Endothelial cell of umbilical vein (primary cell): ENCODE measurements around the gene ATP6V0D1. TPM values are rescaled to one million over a fixed set of nuclear protein-coding genes. Genes with fewer than 3 reads are reported as not detected.
A peak's percentile ranks its signal among the peaks of the same experiment; 100 is the strongest.
"Not testable (repeated sequence)": the region's sequence is repeated elsewhere in the genome, so short reads cannot be mapped to it uniquely, and the experiment has no call there.

Experiments
- BruUV-seq: library from RNA; stranded (reverse); fragments of 400-500 nt; replicated peaks from 2 replicates; lab custom pipeline; 2021; lab: Mats Ljungman, UMichigan
- CTCF ChIA-PET: fragments of 300-600, 350-600 bp; sonication (Branson Sonifier 250); formaldehyde crosslinking; loops from one replicate; lab custom pipeline; 2021; ENCODE audit warnings: antibody characterized with exemption, inconsistent platforms; lab: Charles Lee
- POLR2A ChIA-PET: fragments of 300-600, 350-600 bp; sonication (Branson Sonifier 250); formaldehyde crosslinking; loops from one replicate; lab custom pipeline; 2021; ENCODE audit warnings: antibody characterized with exemption, inconsistent platforms; lab: Charles Lee
- DNase-seq: peaks from one replicate; pipeline ENCODE4 v3.0.0-alpha.2; 2011; ENCODE audit warnings: low read depth, low spot score
- FAIRE-seq: peaks from 2 replicates; lab custom pipeline; 2011; peaks lifted over from hg19 to GRCh38; lab: Jason Lieb, UNC
- H2AFZ ChIP-seq: 2 replicates; pipeline ENCODE4 v1.6.0; 2012; ENCODE audit warnings: low read depth, low read length, control low read depth, inconsistent platforms
- H3K27ac ChIP-seq: 2 replicates; pipeline ENCODE4 v1.5.1; 2011; ENCODE audit warnings: low read depth, mild to moderate bottlenecking, control low read depth, low read length, moderate library complexity; ENCODE audit not compliant: insufficient read depth
- H3K27me3 ChIP-seq, 2 experiments: 2 replicates each; pipeline versions ENCODE4 v1.6.0 to v1.6.1; 2011; ENCODE audit warnings: low read length in 2 of 2, mixed read lengths in 1 of 2; ENCODE audit not compliant: control insufficient read depth in 2 of 2, insufficient read depth in 2 of 2
- H3K36me3 ChIP-seq, 2 experiments: 2 replicates in 1 of 2; 3 replicates in 1 of 2; pipeline ENCODE4 v1.5.1; 2011; ENCODE audit warnings: low read length in 2 of 2, mild to moderate bottlenecking in 1 of 2, moderate library complexity in 1 of 2; ENCODE audit not compliant: control insufficient read depth in 2 of 2, insufficient read depth in 2 of 2; ENCODE audit errors: extremely low read depth in 1 of 2
- H3K4me1 ChIP-seq: 3 replicates; pipeline ENCODE4 v1.5.1; 2011; ENCODE audit warnings: mild to moderate bottlenecking, low read length; ENCODE audit not compliant: control insufficient read depth, insufficient read depth; ENCODE audit errors: extremely low read depth
- H3K4me2 ChIP-seq: 2 replicates; pipeline ENCODE4 v1.6.1; 2011; ENCODE audit warnings: low read length, control low read depth, mixed read lengths; ENCODE audit not compliant: insufficient read depth
- H3K4me3 ChIP-seq, 3 experiments: fragments of 200-600 bp in 1 of 3; sonication (generic), shearing (Covaris generic) in 1 of 3; replicated peaks in 1 of 3; 2 replicates each; pipeline ENCODE4 v1.5.1; 2011 to 2016; ENCODE audit warnings: control low read depth in 3 of 3, low read length in 3 of 3, mild to moderate bottlenecking in 2 of 3, inconsistent platforms in 1 of 3, low read depth in 1 of 3, moderate library complexity in 1 of 3; ENCODE audit not compliant: insufficient read depth in 1 of 3
- H3K79me2 ChIP-seq: 2 replicates; pipeline ENCODE4 v1.6.0; 2012; ENCODE audit warnings: low read length, inconsistent platforms; ENCODE audit not compliant: control insufficient read depth, insufficient read depth
- H3K9ac ChIP-seq: replicated peaks from 2 replicates; pipeline ENCODE3; 2011; ENCODE audit warnings: low read length, control low read depth; ENCODE audit not compliant: insufficient read depth; ENCODE audit errors: extremely low read depth
- H3K9me1 ChIP-seq: replicated peaks from 3 replicates; pipeline ENCODE4 v1.6.0; 2011; ENCODE audit warnings: mild to moderate bottlenecking, low read length; ENCODE audit not compliant: control insufficient read depth, insufficient read depth; ENCODE audit errors: extremely low read depth
- H3K9me3 ChIP-seq: replicated peaks from 2 replicates; pipeline ENCODE4 v1.5.1; 2012; ENCODE audit warnings: low read length, inconsistent platforms; ENCODE audit not compliant: control insufficient read depth, insufficient read depth
- H4K20me1 ChIP-seq: replicated peaks from 2 replicates; pipeline ENCODE3; 2011; ENCODE audit warnings: mild to moderate bottlenecking, low read length; ENCODE audit not compliant: control insufficient read depth, insufficient read depth; ENCODE audit errors: extremely low read depth
- CTCF ChIP-seq, 2 donors: IDR thresholded peaks; 1 replicate in 1 of 2; 2 replicates in 1 of 2; pipeline ENCODE4 v1.5.1; 2011; ENCODE audit warnings: low read length in 2 of 2, mild to moderate bottlenecking in 2 of 2, moderate library complexity in 2 of 2, control low read depth in 1 of 2, inconsistent platforms in 1 of 2, low read depth in 1 of 2; ENCODE audit not compliant: insufficient read depth in 1 of 2; ENCODE audit errors: extremely low read depth in 1 of 2
- EZH2 ChIP-seq: IDR thresholded peaks from 2 replicates; pipeline ENCODE4 v1.6.1; 2012; ENCODE audit warnings: borderline replicate concordance, low read depth, mild to moderate bottlenecking, moderate library complexity, low read length, inconsistent platforms; ENCODE audit not compliant: severe bottlenecking
- FOS ChIP-seq: IDR thresholded peaks from 2 replicates; pipeline ENCODE4 v1.6.1; 2011; ENCODE audit warnings: mild to moderate bottlenecking, low read length, moderate library complexity, borderline replicate concordance; ENCODE audit not compliant: insufficient read depth
- GATA2 ChIP-seq: IDR thresholded peaks from 2 replicates; pipeline ENCODE4 v1.7.0; 2011; ENCODE audit warnings: low read depth, mild to moderate bottlenecking, moderate library complexity, mixed read lengths, low read length; ENCODE audit not compliant: insufficient read length, insufficient read depth
- JUN ChIP-seq: IDR thresholded peaks from 2 replicates; pipeline ENCODE4 v1.6.1; 2011; ENCODE audit warnings: borderline replicate concordance, low read depth; ENCODE audit not compliant: insufficient read length, insufficient read depth
- MAX ChIP-seq: IDR thresholded peaks from 2 replicates; pipeline ENCODE4 v1.6.1; 2011; ENCODE audit not compliant: insufficient read depth, insufficient read length
- MYC ChIP-seq: IDR thresholded peaks from one replicate; pipeline ENCODE4 v1.6.1; 2011; ENCODE audit warnings: mild to moderate bottlenecking, low read depth, low read length
- POLR2A ChIP-seq: IDR thresholded peaks from 2 replicates; pipeline ENCODE4 v1.6.1; 2012; ENCODE audit warnings: low read depth, mild to moderate bottlenecking, control low read depth, low read length
- POLR2AphosphoS5 ChIP-seq: IDR thresholded peaks from 2 replicates; pipeline ENCODE4 v1.6.1; 2012; ENCODE audit warnings: low read depth, mild to moderate bottlenecking, control low read depth, low read length, moderate library complexity; ENCODE audit not compliant: insufficient read depth
- dilution Hi-C: fragments of 300-500 bp; cut with MboI; formaldehyde crosslinking; loops from one replicate; pipeline ENCODE4 v1.15.0; 2019; ENCODE audit warnings: low sequenced_read_pairs; ENCODE audit not compliant: extremely low pct_ligation_motif_present
- intact Hi-C: fragments of 100-400 bp; cut with micrococcal nuclease; formaldehyde crosslinking; loops from one replicate; pipeline ENCODE4 v1.10.0; 2022
- polyA plus RNA-seq, 4 experiments: library from polyadenylated mRNA; depleted of rRNA in 3 of 4; stranded (reverse) in 3 of 4; unstranded in 1 of 4; fragments of >200 nt; gene quantifications; 2 replicates each; pipeline versions ENCODE4 v1.2.1 to v1.2.3, GENCODE V29; 2011 to 2012; ENCODE audit warnings: missing spikeins in 1 of 4
- total RNA-seq: library from RNA; stranded (reverse); gene quantifications from 2 replicates; pipeline ENCODE4 v1.2.3, GENCODE V29; 2021

The ATP6V0D1 gene
- total and polyA plus RNA-seq, 2 donors (not counting 3 experiments of a cell fraction or from before 2014, with no cell fraction given) = 82.8 to 232 TPM

GRCh38 chr16:67489401-67490083 lies 8.6 kb upstream of the ATP6V0D1 start:
- Histone ChIP-seq H3K9ac (no peak overlapping the region), H3K36me3 (no peaks in the 10 kb centered on the region), H4K20me1 (no peaks in the 10 kb centered on the region), H3K4me1 (peaks cover 13% of the 10 kb centered on the region), H3K4me2 (no peak overlapping the region), H2AFZ (no peak overlapping the region), H3K79me2 (no peaks in the 10 kb centered on the region), H3K9me1 (no peaks in the 10 kb centered on the region), H3K27ac (no peak overlapping the region), H3K27me3 (no peaks in the 10 kb centered on the region), H3K4me3 (no peak overlapping the region), H3K9me3 (no peaks in the 10 kb centered on the region)
- no TSS peak for BruUV-seq
- dilution Hi-C loops = no loop called here
- ChIA-PET CTCF (interaction anchor here (0.6 to 12.4 kb wide), 9 partner anchors 7 to 178 kb away, joined by 3 to 247 read pairs (median 4); partner anchors contain the start of genes AGRP and ATP6V0D1), POLR2A (no interaction called here)
- no peak for DNase-seq
- TF ChIP-seq EZH2 (no peak), POLR2A (no peak), POLR2AphosphoS5 (no peak), MYC (no peak), MAX (no peak), JUN (no peak), CTCF (IDR thresholded peaks at IDR 0.05; ENCODE audit: extremely low read depth in 1 of 2, insufficient read depth in 1 of 2, low read depth in 1 of 2, low read length in 2 of 2) (no peak), FOS (no peak), GATA2 (no peak)
- no peak for FAIRE-seq
- intact Hi-C loops = no loop called here

GRCh38 chr16:67487561-67487960 lies 6.6 kb upstream of the ATP6V0D1 start:
- H2AFZ ChIP-seq, H3K9me1 ChIP-seq, H3K9me3 ChIP-seq, H3K4me3 ChIP-seq, H4K20me1 ChIP-seq, H3K36me3 ChIP-seq, H3K27ac ChIP-seq, BruUV-seq, dilution Hi-C loops, DNase-seq, H3K79me2 ChIP-seq, intact Hi-C loops, H3K9ac ChIP-seq, H3K27me3 ChIP-seq, H3K4me2 ChIP-seq, POLR2A ChIA-PET: not testable (repeated sequence)
- CTCF ChIA-PET = interaction anchor here (4.3 to 12.4 kb wide), 2 partner anchors 26 to 34 kb away, joined by 28 to 247 read pairs; no protein-coding TSS in a partner anchor
- FAIRE-seq = peak; percentile 31
- peaks cover 14% of the 10 kb centered on the region for H3K4me1 ChIP-seq
